HG03354 (cell line): Measurements from ENCODE around the gene GALNT16.
"Not testable (repeated sequence)": the region's sequence is repeated elsewhere in the genome, so short reads cannot be mapped to it uniquely, and the experiment has no call there.

Source experiments
- ATAC-seq: cut with Tn5 transposase; IDR thresholded peaks from one replicate; pipeline ENCODE4 v1.9.1; 2021; ENCODE audit warnings: mild to moderate bottlenecking; ENCODE audit not compliant: unreplicated experiment, poor library complexity, severe bottlenecking

The GALNT16 gene

GRCh38 chr14:69281450-69282169, 21.7 kb downstream of the GALNT16 start:
- no peak for ATAC-seq

DNA sequence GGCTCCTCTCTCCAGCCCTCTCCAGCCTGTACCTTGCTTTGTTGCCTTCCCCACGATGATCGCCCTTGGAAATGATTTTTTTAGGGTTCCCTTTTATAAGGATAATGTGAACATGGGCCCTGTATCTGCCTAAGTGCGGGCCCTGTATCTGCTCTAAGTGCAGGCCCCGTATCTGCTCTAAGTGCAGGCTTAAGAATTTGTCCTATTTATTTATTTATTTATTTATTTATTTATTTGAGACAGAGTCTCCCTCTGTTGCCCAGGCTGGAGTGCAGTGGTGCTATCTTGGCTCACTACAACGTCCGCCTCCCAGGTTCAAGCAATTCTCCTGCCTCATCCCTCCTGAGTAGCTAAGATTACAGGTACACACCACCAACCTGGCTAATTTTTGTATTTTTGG, 22.5 kb downstream of the GALNT16 start:
- ATAC-seq, result no peak

DNA sequence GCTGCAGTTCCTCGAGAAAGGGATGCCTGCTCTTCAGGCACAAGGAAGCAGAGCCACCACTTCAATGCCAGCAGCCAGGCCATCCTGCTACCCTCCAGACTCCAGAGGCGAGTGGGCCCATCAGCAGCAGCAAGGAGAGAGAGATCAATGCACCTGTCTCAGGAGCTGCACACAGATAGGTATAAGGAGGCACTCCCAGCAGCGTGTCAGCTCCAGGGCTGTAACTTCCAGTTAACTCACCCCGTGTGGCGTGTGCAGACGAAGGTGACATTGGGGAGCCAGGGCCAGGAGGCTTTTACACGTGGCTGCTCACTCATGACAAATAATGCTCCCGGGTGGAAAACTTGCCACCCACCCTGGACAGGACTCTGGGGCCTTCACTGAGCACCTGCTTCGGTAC, 24.2 kb downstream of the GALNT16 start:
- ATAC-seq, result no peak

DNA sequence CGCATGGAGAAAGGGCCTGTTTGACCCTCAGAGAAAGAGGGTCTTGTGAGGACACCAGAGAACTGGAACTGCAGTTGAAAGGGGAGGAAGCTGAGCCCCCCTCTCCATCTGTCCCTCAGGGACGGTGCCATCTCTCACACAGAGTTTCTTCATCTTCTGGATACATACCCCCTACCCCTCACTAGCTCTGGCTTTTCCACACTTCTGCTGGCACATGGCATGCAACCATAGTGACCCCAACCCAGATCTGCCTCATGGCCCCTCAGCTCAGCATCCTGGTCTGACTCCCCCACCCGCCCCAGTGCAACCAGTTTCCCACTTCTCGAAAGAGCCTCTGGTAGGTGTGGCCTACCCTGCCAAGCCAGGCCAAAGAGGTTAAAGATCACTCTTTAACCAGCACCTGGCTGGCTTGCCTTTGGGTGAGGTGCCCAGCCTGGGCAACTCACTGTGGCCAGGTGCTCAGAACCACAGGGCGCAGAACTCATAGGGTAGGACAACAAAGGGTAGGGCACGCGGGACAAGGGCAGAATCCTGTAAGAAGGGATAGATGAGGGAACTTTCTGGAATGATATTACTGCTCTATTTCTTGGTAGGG, 25.8 kb downstream of the GALNT16 start:
- no peak for ATAC-seq

GRCh38 chr14:69287098-69288010, 27.4 kb downstream of the GALNT16 start:
- ATAC-seq, result no peak

- ATAC-seq, result no peak
These were observed 28.2 kb downstream of the GALNT16 start for GRCh38 chr14:69288011-69288771.

DNA sequence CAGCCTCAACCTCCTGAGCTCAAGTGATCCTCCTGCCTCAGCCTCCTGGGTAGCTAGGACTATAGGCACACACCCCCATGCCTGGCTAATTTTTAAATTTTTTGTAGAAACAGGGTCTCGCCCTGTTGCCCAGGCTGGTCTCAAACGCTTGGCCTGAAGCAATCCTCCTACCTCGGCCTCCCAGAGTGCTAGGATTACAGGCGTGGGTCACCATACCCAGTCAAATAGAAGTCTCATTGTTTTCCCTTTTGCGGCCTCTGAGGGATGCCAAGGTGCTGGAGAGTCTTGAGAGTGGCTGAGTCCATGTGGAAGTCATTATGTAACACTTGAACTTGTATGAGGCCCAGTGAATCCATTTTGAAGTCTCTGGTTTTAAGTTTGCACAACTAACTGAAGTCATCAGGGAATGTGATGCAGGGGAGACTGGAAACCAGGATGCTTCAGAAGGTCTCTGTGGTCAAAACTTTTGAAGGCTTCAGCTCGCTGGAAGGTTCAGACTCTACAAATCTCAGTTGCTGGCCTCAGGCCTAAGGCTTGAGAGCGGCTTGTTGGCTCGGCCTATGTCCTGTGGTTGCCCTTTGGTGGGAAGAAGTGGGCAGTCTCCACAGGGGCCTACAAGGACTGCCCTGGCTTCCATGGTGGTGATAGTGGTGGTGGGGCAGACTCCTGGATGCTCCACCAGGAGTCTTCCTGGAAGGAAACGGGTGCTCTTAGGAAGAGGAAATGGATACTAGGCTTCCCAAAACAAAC, 29.2 kb downstream of the GALNT16 start:
- ATAC-seq, result no peak

- ATAC-seq, result no peak
These were observed 30.0 kb downstream of the GALNT16 start for GRCh38 chr14:69289811-69290520.

- not testable (repeated sequence) for ATAC-seq
These were observed 30.9 kb downstream of the GALNT16 start for GRCh38 chr14:69290881-69291280.

- no peak for ATAC-seq
These were observed 31.4 kb downstream of the GALNT16 start for GRCh38 chr14:69291396-69291795.

GRCh38 chr14:69291891-69292561, 32.1 kb downstream of the GALNT16 start:
- ATAC-seq, result no peak

GRCh38 chr14:69298131-69299071, 38.4 kb downstream of the GALNT16 start:
- no peak for ATAC-seq

GRCh38 chr14:69299286-69300035, 39.5 kb downstream of the GALNT16 start:
- no peak for ATAC-seq

DNA sequence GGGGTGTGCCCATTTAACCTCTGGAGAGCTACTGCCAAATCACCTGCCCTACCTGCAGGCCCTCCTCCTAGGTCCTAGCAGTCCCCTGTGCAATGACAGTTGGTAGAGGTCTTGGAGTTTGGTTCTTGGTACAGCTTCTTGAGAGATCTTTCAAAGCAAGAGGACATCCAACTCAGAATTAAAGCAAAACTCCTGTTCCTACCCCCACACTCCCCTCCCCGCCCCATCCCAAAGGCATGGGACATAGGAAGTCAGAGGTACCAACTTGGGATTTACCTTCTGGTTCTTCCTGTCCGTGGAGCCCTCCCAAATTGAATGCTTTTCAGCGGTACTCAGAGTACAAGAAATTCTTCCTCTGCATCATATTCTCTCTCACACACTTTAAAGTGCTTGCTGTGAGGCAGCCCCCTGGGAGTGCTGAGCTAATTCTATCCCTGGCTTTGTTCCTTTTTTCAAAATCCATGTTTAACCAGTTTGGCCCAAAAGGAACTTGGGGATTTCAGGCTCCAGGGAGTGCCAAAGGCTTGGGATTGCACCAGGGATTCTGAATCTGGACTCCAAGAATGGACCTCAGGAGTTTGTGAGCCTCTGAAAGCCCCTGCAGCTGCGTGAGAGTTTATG, 40.8 kb downstream of the GALNT16 start:
- no peak for ATAC-seq

DNA sequence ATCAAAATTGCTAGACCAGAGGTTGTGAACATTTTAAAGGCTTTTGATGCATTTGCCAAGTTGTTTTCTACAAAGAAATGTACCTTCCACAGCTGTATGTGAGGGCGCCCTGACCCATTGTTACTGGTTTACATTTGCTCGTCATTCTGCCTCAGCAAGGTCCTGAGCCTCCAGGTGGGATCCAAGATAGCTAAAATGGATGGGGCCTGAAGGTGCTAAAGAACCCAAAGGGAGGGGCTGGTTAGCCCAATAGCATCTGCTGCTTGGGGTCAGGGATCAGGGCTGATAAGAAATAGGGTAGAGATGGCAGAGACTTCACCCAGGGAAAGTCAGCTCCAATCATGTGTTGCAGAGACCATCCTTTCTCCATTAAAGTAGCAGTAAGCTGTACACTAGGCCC, 43.1 kb downstream of the GALNT16 start:
- no peak for ATAC-seq

GRCh38 chr14:69312608-69313007, 52.6 kb downstream of the GALNT16 start:
- ATAC-seq, result no peak
